Pancreas (tissue), 10 donors: ENCODE results near the gene RNF224. TPM values are rescaled to one million over a fixed set of nuclear protein-coding genes. Genes with fewer than 3 reads are reported as not detected.

ENCODE experiments used
- ATAC-seq, 4 donors: fragments of 200-7000 bp; cut with Tn5 transposase; one replicate each; pipeline versions ENCODE4 v1.8.0 to v1.9.1; 2020; ENCODE audit warnings: mild to moderate bottlenecking in 4 of 4, moderate library complexity in 4 of 4
- DNase-seq, 6 donors: peaks; one replicate each; pipeline ENCODE4 v3.0.0-alpha.2; 2020
- FAIRE-seq: peaks from 2 replicates; lab custom pipeline; 2012; peaks lifted over from hg19 to GRCh38; lab: Jason Lieb, UNC
- H3K27ac ChIP-seq, 4 donors: fragments of 200-600 bp; sonication (generic); 1 replicate in 3 of 4; 2 replicates in 1 of 4; pipeline versions ENCODE4 v1.5.0 to v1.8.0; 2020
- H3K27me3 ChIP-seq, 4 donors: fragments of 200-600 bp; one replicate each; pipeline ENCODE4 v1.8.0; 2021
- H3K36me3 ChIP-seq, 3 donors: fragments of 200-600 bp; sonication (generic) in 1 of 3; one replicate each; pipeline versions ENCODE4 v1.5.0 to v1.8.0; 2020 to 2021
- H3K4me1 ChIP-seq, 3 donors: fragments of 200-600 bp; one replicate each; pipeline ENCODE4 v1.8.0; 2021
- H3K4me3 ChIP-seq, 4 donors: fragments of 200-600 bp; sonication (generic) in 2 of 4; one replicate each; pipeline versions ENCODE4 v1.5.0 to v1.8.0; 2020 to 2021
- H3K9me3 ChIP-seq, 4 donors: fragments of 200-600 bp; one replicate each; pipeline ENCODE4 v1.8.0; 2021
- WGBS, 2 donors: extraction: QIAGEN DNeasy Blood & Tissue Kit; methylation state at CpG; one replicate each; pipeline ENCODE4 v1.1.7; 2013; 5-methylcytosine and 5-hydroxymethylcytosine counted together
- intact Hi-C, 3 donors: fragments of 100-400 bp; cut with DNase I; formaldehyde crosslinking; loops; one replicate each; pipeline versions ENCODE4 v1.11.1 to v1.14.2; 2022
- polyA plus RNA-seq, 2 donors: library from polyadenylated mRNA; stranded (reverse); fragments of 200-250 nt; gene quantifications; one replicate each; pipeline ENCODE4 v1.2.3, GENCODE V29; 2013
- total RNA-seq, 6 donors: library from RNA; stranded (reverse); fragmentation: NEBNext Ultra II Directional in 4 of 6; extraction: Animal tissue kit (Norgen Biotek cat#: 25700) in 4 of 6; gene quantifications; one replicate each; pipeline versions ENCODE4 v1.2.1 to v1.2.4, GENCODE V29; 2021 to 2023
- TF ChIP-seq, protein P1 (sequence below), 4 donors: fragments of 200-600 bp; sonication (generic) in 3 of 4; IDR thresholded peaks; one replicate each; pipeline versions ENCODE4 v1.5.0 to v1.8.0; 2021; ENCODE audit warnings: antibody characterized with exemption in 4 of 4
- donor health status: healthy with polysubstance abuse.
- donor health status: DM: no; HTN: no; CAD: no; lungs with moderate emphysema.
- donor health status: DM: no; HTN: no; CAD: no.
- donor health status: control.
- donor health status: control.
- donor health status: Bipolar disorder and iron deficiency.
- donor health status: DM: yes; HTN: yes; CAD: no.
- donor health status: DM: no; HTN: no; CAD: no.
- donor health status: DM: no; HTN: no; CAD: no.
- donor health status: DM: yes; HTN: yes; CAD: no.

RNF224 gene
- total and polyA plus RNA-seq, 8 donors: 0.09 to 0.61 (median 0.61) TPM; not detected in 5

DNA sequence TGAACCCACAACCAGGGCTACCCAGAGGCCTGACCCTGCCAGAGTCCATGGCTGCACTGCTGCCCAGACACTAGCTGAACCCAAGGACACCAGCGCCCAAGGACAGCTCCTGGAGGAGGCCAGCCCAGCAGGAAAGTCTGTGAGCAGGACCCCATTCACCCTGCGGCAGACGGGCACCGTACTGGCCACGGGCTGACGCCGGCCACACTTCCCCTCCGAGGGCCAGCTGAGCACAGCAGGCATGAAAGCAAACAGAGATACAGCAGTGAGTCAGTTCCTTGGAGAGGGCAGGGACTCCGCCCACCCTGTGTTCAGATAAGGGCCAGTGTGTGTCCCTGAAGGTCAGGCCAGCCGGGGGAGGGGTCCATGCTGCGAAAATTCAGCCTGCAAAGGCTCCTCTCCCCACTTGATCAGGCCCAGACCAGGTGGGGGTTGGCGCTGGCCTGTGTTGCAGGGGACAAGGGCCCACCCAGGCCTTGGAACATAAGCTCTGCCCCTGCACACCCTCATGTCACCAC lies 8.5 kb upstream of the RNF224 start:
- ATAC-seq: peak; percentile 54 to 66 (median 63)
- Histone ChIP-seq H3K9me3 (no peaks in the 10 kb centered on the region), H3K27ac (peak overlapping the region; percentile 70 to 76 (median 72)), H3K36me3 (no peaks in the 10 kb centered on the region), H3K4me3 (peak overlapping the region in 2 of 4 donors; percentile 46 to 50), H3K4me1 (peaks cover 6 to 12% (median 7%) of the 10 kb centered on the region in 3 donors), H3K27me3 (no peaks in the 10 kb centered on the region)
- TF ChIP-seq, protein P1, sequence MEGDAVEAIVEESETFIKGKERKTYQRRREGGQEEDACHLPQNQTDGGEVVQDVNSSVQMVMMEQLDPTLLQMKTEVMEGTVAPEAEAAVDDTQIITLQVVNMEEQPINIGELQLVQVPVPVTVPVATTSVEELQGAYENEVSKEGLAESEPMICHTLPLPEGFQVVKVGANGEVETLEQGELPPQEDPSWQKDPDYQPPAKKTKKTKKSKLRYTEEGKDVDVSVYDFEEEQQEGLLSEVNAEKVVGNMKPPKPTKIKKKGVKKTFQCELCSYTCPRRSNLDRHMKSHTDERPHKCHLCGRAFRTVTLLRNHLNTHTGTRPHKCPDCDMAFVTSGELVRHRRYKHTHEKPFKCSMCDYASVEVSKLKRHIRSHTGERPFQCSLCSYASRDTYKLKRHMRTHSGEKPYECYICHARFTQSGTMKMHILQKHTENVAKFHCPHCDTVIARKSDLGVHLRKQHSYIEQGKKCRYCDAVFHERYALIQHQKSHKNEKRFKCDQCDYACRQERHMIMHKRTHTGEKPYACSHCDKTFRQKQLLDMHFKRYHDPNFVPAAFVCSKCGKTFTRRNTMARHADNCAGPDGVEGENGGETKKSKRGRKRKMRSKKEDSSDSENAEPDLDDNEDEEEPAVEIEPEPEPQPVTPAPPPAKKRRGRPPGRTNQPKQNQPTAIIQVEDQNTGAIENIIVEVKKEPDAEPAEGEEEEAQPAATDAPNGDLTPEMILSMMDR (IDR thresholded peaks at IDR 0.05): no peak
- FAIRE-seq: no peak
- WGBS, 2 donors: 27% methylated on average over 12 of the region's 12 CpGs
- intact Hi-C loops: no loop called here
- DNase-seq: peak in 4 of 6 donors; percentile 81 to 89 (median 88)

DNA sequence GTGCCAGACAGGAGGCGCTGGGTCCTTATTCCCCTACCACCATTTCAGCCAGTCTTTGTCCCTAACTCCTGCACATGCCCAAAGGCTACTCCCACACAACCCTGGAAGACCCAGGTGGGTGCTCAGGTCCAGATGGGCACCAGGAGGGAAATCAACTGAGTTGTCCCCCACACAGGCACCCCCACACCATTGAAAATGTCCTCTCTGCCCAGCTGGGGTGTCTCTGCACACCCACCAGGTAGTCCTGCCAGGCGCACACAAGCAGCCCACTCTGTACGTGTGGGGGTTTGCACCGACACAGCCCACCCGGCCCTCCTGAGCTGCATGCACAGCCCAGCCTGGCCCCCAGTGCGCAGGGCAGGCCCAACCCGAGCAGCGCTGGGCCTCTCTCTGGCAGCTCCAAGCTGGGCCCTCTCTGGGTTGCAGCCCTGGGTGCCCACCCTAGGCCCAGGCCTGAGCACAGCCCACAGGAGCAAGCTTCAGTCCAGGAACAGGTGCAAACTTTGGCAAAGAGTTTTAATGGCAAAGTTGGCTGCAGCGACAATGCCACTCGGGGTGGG lies 7.5 kb upstream of the RNF224 start:
- H3K4me1 ChIP-seq: peaks cover 6 to 12% (median 7%) of the 10 kb centered on the region in 3 donors
- H3K36me3 ChIP-seq: no peaks in the 10 kb centered on the region
- no peak for ATAC-seq
- intact Hi-C loops: no loop called here
- FAIRE-seq: no peak
- no peaks in the 10 kb centered on the region for H3K27me3 ChIP-seq
- no peak overlapping the region for H3K27ac ChIP-seq
- peak in 1 of 6 donors; percentile 49 for DNase-seq
- TF ChIP-seq, protein P1 (IDR thresholded peaks at IDR 0.05): no peak
- no peaks in the 10 kb centered on the region for H3K9me3 ChIP-seq
- no peak overlapping the region for H3K4me3 ChIP-seq
- 89 to 92% methylated on average over 10 of the region's 10 CpGs for WGBS, 2 donors

DNA sequence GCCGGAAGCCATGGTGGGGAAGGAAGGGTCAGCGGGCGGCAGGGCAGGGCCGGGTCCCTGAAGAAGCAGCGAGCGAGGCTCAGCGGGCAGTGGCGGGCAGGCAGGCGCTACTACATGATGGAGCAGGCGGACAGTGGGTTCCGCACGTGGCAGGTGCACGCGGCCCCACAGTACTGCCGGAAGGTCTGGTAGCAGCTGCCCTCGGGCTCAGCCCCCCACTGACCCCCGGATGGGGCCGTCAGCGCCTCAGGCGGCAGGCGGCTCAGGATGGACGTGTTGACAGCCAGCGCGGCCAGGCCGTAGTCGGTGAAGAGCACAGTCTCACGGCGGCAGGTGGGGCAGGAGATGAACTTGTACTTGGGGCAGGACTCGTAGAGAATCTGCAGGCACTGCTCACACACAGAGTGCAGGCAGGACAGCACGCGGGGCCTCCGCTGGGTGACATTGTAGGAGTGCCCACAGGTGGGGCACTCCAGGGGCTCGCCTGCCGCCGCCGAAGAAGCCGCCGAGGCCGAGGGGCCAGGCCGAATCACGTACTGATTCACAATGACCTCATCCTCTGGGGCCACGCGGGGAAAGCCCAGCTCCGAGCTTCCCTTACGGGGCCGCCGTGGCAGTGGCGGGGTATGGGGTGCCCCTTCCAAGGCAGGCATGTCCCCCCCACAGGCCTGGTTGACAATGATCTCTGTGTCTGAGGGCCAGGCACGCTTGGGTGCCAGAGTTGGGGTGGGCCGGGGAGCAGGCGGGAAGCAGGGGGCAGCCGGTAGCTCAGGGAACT lies 6.8 kb upstream of the RNF224 start:
- H3K4me1 ChIP-seq: peaks cover 6 to 12% (median 7%) of the 10 kb centered on the region in 3 donors
- TF ChIP-seq, protein P1 (IDR thresholded peaks at IDR 0.05): no peak
- H3K4me3 ChIP-seq: no peak overlapping the region
- no peak overlapping the region for H3K27ac ChIP-seq
- H3K36me3 ChIP-seq: no peaks in the 10 kb centered on the region
- ATAC-seq: no peak
- intact Hi-C loops: no loop called here
- peak in 1 of 6 donors; percentile 54 for DNase-seq
- 93% methylated on average over 51 to 52 of the region's 52 CpGs for WGBS, 2 donors
- no peaks in the 10 kb centered on the region for H3K9me3 ChIP-seq
- H3K27me3 ChIP-seq: no peaks in the 10 kb centered on the region
- FAIRE-seq: no peak

DNA sequence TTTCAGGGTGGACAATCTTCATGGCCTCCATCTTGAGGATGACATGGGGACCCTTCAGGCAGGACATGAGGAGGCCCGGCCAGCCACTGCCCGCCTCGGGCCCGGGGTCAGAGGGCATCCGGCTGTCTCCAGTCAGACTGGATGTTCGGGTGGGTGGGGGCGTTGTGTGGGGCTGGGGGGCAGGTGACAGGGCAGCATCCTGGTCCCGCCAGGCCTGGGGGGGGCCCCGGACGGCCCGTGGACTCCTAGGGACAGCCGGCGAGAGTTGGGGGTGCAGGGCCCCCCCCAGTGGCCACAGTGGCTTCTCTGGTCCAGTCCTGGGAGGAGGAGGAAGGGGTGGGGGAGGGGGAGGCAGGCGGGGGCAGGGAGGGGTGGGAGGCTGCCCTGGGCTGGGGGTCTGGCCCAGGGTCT lies 6.2 kb upstream of the RNF224 start:
- H3K27ac ChIP-seq: no peak overlapping the region
- intact Hi-C loops: no loop called here
- H3K4me1 ChIP-seq: peaks cover 6 to 12% (median 7%) of the 10 kb centered on the region in 3 donors
- H3K4me3 ChIP-seq: peak overlapping the region in 2 of 4 donors; percentile 48
- H3K27me3 ChIP-seq: no peaks in the 10 kb centered on the region
- WGBS, 2 donors: 84% methylated on average over 14 of the region's 14 CpGs
- FAIRE-seq (no peak), DNase-seq (peak in 1 of 6 donors; percentile 31), ATAC-seq (no peak)
- H3K36me3 ChIP-seq: no peaks in the 10 kb centered on the region
- TF ChIP-seq, protein P1 (IDR thresholded peaks at IDR 0.05): no peak
- H3K9me3 ChIP-seq: no peaks in the 10 kb centered on the region
